PC-3 (cell line): Measurements from ENCODE around the gene KRTAP3-3. TPM values are rescaled to one million over a fixed set of nuclear protein-coding genes. Genes with fewer than 3 reads are reported as not detected.

Experiments used
- ATAC-seq: fragments of 200-7000 bp; cut with Tn5 transposase; 2 replicates; pipeline ENCODE4 v1.9.1; 2020; ENCODE audit warnings: mild to moderate bottlenecking, moderate library complexity
- BruUV-seq: library from RNA; stranded (reverse); fragments of 400-500 nt; replicated peaks from 2 replicates; lab custom pipeline; 2021; lab: Mats Ljungman, UMichigan
- CTCF ChIA-PET: fragments of 300-600 bp; sonication (Branson Sonifier 250); formaldehyde crosslinking; loops from one replicate; lab custom pipeline; 2022; ENCODE audit warnings: antibody characterized with exemption; lab: Charles Lee
- POLR2A ChIA-PET: fragments of 300-600 bp; sonication (Branson Sonifier 250); formaldehyde crosslinking; loops from one replicate; lab custom pipeline; 2022; ENCODE audit warnings: antibody characterized with exemption; ENCODE audit not compliant: unreplicated experiment; lab: Charles Lee
- DNase-seq: peaks from one replicate; pipeline ENCODE4 v3.0.0-alpha.2; 2015
- H2AFZ ChIP-seq: fragments of 300-600 bp; sonication (generic); 2 replicates; pipeline ENCODE4 v1.6.0; 2016; ENCODE audit warnings: antibody characterized with exemption, low read length
- H3F3A ChIP-seq: fragments of 300-600 bp; sonication (generic); one replicate; pipeline ENCODE4 v1.6.0; 2017; ENCODE audit warnings: antibody characterized with exemption, low read length, control low read depth, mild to moderate bottlenecking; ENCODE audit not compliant: unreplicated experiment
- H3K27ac ChIP-seq: fragments of 300-600 bp; sonication (generic); 2 replicates; pipeline ENCODE4 v1.5.1; 2016; ENCODE audit warnings: mild to moderate bottlenecking, low read length
- H3K27me3 ChIP-seq: fragments of 300-600 bp; sonication (generic); 2 replicates; pipeline ENCODE4 v1.6.1; 2016; ENCODE audit warnings: low read length, mixed read lengths
- H3K36me3 ChIP-seq: fragments of 300-600 bp; sonication (generic); 2 replicates; pipeline ENCODE4 v1.6.1; 2016; ENCODE audit warnings: low read depth, mixed run types, low read length, mixed read lengths
- H3K4me1 ChIP-seq: fragments of 300-600 bp; sonication (generic); 2 replicates; pipeline ENCODE4 v1.5.1; 2016; ENCODE audit warnings: low read length; ENCODE audit not compliant: insufficient read depth
- H3K4me2 ChIP-seq: fragments of 300-600 bp; sonication (generic); 2 replicates; pipeline ENCODE4 v1.6.0; 2016; ENCODE audit warnings: low read length
- H3K4me3 ChIP-seq: fragments of 300-600 bp; sonication (generic); 2 replicates; pipeline ENCODE4 v1.5.1; 2016; ENCODE audit warnings: mild to moderate bottlenecking, low read length, mixed read lengths
- H3K79me2 ChIP-seq: fragments of 300-600 bp; sonication (generic); 2 replicates; pipeline ENCODE4 v1.6.1; 2017; ENCODE audit warnings: low read length, mixed read lengths
- H3K9ac ChIP-seq: fragments of 300-600 bp; sonication (generic); 2 replicates; pipeline ENCODE4 v1.6.0; 2016; ENCODE audit warnings: mild to moderate bottlenecking, low read length
- H3K9me2 ChIP-seq: fragments of 300-600 bp; sonication (generic); replicated peaks from 2 replicates; pipeline ENCODE4 v1.6.1; 2016; ENCODE audit warnings: mixed run types, low read length, mixed read lengths
- H3K9me3 ChIP-seq: fragments of 300-600 bp; sonication (generic); 2 replicates; pipeline ENCODE4 v1.6.1; 2016; ENCODE audit warnings: low read length, mixed read lengths
- H4K20me1 ChIP-seq: fragments of 300-600 bp; sonication (generic); 2 replicates; pipeline ENCODE4 v1.6.1; 2016; ENCODE audit warnings: low read length, mixed read lengths
- EZH2 ChIP-seq: fragments of 300-600 bp; sonication (generic); IDR thresholded peaks from one replicate; pipeline ENCODE4 v1.6.1; 2017; ENCODE audit warnings: antibody characterized with exemption, mild to moderate bottlenecking, low read length; ENCODE audit not compliant: unreplicated experiment
- EZH2phosphoT487 ChIP-seq: fragments of 300-600 bp; sonication (generic); IDR thresholded peaks from 2 replicates; pipeline ENCODE4 v1.6.1; 2018; ENCODE audit warnings: mild to moderate bottlenecking, antibody characterized with exemption, low read length, borderline replicate concordance
- intact Hi-C: fragments of 100-400 bp; cut with micrococcal nuclease; formaldehyde crosslinking; loops from 2 replicates; pipeline ENCODE4 v1.9.0; 2023
- total RNA-seq: library from RNA; depleted of rRNA; stranded (reverse); fragments of >200 nt; gene quantifications from 2 replicates; pipeline ENCODE4 v1.2.3, GENCODE V29; 2014
- TF ChIP-seq, protein P1 (sequence below): fragments of 300-600 bp; sonication (generic); conservative IDR thresholded peaks from 2 replicates; pipeline ENCODE4 v1.5.1; 2017; ENCODE audit warnings: antibody characterized with exemption, low read depth, mild to moderate bottlenecking, low read length

The KRTAP3-3 gene
- total RNA-seq, 1 experiment from 2014 or later = not detected

DNA sequence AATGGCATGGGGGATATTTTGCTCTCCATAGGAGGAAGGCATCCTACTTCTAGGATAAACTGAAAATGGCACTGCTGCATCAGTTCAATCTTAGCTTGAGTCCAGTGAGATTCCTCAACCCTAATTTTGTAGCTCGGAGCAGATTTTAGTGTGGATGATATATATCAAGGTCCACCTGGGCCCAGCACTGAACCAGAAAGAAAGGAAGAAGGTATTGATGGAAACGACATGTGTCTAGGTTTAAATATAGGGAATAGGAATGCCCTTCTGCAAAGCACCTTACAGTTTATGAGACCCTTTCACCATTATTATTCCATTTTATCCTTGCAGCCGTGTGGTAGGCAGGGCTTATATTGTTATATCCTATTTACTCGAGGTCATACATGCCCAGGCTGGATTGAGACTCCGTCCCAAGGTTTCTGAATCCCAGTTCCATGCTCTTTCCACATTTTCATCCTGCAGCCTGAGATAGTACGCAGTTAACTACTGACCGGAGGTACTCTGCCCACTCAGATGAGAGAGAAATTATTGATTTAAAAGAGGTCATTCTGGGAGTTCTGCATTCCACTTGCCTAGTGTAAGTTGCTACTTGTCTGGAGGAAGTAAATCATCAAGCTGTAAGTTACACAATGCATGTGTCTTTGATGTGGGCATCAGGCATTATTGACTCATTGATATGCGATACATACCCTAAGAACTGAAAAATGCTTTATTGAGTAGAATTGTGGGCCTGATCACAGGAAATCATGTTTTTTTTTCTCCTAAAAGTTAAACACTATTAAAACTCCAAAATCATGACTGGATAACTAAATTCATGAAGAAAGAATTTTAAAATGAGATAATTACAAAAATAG, 37.3 kb downstream of the KRTAP3-3 start:
- Histone ChIP-seq H3K4me1 (peaks cover 70% of the 10 kb centered on the region), H3K27ac (peak overlapping the region; percentile 92), H3K9me3 (no peaks in the 10 kb centered on the region), H3K4me2 (peak overlapping the region; percentile 58), H3K9ac (peak overlapping the region; percentile 55), H2AFZ (no peak overlapping the region), H4K20me1 (no peaks in the 10 kb centered on the region), H3K9me2 (no peaks in the 10 kb centered on the region), H3K4me3 (peak overlapping the region; percentile 4; the same call in 1 of the 2 replicates), H3K36me3 (no peaks in the 10 kb centered on the region), H3K79me2 (no peaks in the 10 kb centered on the region), H3K27me3 (no peaks in the 10 kb centered on the region), H3F3A (peaks cover 6% of the 10 kb centered on the region)
- peak; percentile 89 for ATAC-seq
- BruUV-seq = TSS peak; percentile 84
- TF ChIP-seq, protein P1, sequence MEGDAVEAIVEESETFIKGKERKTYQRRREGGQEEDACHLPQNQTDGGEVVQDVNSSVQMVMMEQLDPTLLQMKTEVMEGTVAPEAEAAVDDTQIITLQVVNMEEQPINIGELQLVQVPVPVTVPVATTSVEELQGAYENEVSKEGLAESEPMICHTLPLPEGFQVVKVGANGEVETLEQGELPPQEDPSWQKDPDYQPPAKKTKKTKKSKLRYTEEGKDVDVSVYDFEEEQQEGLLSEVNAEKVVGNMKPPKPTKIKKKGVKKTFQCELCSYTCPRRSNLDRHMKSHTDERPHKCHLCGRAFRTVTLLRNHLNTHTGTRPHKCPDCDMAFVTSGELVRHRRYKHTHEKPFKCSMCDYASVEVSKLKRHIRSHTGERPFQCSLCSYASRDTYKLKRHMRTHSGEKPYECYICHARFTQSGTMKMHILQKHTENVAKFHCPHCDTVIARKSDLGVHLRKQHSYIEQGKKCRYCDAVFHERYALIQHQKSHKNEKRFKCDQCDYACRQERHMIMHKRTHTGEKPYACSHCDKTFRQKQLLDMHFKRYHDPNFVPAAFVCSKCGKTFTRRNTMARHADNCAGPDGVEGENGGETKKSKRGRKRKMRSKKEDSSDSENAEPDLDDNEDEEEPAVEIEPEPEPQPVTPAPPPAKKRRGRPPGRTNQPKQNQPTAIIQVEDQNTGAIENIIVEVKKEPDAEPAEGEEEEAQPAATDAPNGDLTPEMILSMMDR = no peak
- no peak for TF ChIP-seq EZH2phosphoT487
- no peak for TF ChIP-seq EZH2
- CTCF ChIA-PET = no interaction called here
- POLR2A ChIA-PET = interaction anchor here (0.6 to 0.7 kb wide), 3 partner anchors 27 to 711 kb away, joined by 3 to 6 read pairs (median 5); no protein-coding TSS in a partner anchor
- intact Hi-C loops = loop anchor here (1.0 to 5.0 kb wide), 2 partner anchors 41 to 106 kb away; partner anchors contain the start of gene KRTAP2-3
- peak; percentile 96 for DNase-seq

DNA sequence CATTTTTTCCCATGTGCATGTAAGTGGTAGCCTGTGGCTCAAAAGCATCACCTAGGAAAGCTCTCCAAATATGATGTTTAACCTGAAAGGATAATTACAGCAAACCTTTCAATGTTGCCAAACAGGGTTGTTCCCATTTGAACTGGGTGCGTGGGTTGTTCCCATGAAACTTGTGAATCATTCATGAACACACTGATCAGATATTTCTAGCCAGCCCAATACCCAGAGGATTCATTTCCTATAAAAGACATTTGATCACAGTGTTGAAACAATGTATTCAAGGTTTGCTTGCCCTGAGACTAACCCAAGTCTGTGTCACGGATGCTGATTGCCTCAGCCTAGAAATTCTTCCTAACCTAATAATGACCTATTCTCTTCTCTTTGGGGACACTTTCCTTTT, 40.1 kb downstream of the KRTAP3-3 start:
- peak; percentile 51 for ATAC-seq
- Histone ChIP-seq H3K27me3 (no peaks in the 10 kb centered on the region), H3K9me2 (no peaks in the 10 kb centered on the region), H3K4me2 (peak overlapping the region; percentile 23), H3K4me1 (peaks cover 70% of the 10 kb centered on the region), H4K20me1 (no peaks in the 10 kb centered on the region), H3K27ac (peak overlapping the region; percentile 92), H3F3A (peaks cover 6% of the 10 kb centered on the region), H2AFZ (no peak overlapping the region), H3K9me3 (no peaks in the 10 kb centered on the region), H3K4me3 (no peak overlapping the region), H3K79me2 (no peaks in the 10 kb centered on the region), H3K9ac (peak overlapping the region; percentile 64), H3K36me3 (no peaks in the 10 kb centered on the region)
- DNase-seq = peak; percentile 97
- TF ChIP-seq EZH2 (no peak), EZH2phosphoT487 (no peak)
- TF ChIP-seq, protein P1 = no peak
- CTCF ChIA-PET = no interaction called here
- intact Hi-C loops = no loop called here
- BruUV-seq = no TSS peak
- POLR2A ChIA-PET = no interaction called here

DNA sequence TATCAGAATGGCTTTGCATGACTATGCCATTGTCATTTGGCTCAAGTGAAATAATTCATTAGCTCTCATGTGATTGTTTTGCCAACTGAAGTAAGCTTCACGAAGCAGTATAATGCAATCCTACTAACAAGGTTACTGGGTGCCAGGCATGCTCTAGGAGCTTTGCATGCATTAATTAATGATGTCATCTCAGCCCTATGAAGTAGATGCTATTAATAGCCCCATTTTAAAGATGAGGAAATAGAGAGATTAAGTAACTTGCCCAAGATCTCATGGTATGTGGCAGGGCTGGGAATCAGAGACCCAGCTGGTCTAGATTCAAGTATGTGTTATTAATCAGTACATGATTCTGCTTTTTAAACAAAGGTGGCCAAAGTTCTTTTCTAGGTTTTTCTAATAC, 41.3 kb downstream of the KRTAP3-3 start:
- ChIA-PET POLR2A (no interaction called here), CTCF (no interaction called here)
- Histone ChIP-seq H3K27ac (peak overlapping the region; percentile 92), H4K20me1 (no peaks in the 10 kb centered on the region), H3K9me3 (no peaks in the 10 kb centered on the region), H3K4me3 (no peak overlapping the region), H3K79me2 (no peaks in the 10 kb centered on the region), H3K4me2 (no peak overlapping the region), H3K36me3 (no peaks in the 10 kb centered on the region), H3K4me1 (peaks cover 58% of the 10 kb centered on the region), H3K27me3 (no peaks in the 10 kb centered on the region), H3F3A (peaks cover 6% of the 10 kb centered on the region), H2AFZ (no peak overlapping the region), H3K9me2 (no peaks in the 10 kb centered on the region), H3K9ac (no peak overlapping the region)
- ATAC-seq = no peak
- peak; percentile 4 for DNase-seq
- TF ChIP-seq, protein P1 = no peak
- no peak for TF ChIP-seq EZH2
- TF ChIP-seq EZH2phosphoT487 = no peak
- no TSS peak for BruUV-seq
- intact Hi-C loops = no loop called here
